GM18870 (cell line): ENCODE data around the gene RND1.
"Not testable (repeated sequence)": the region's sequence is repeated elsewhere in the genome, so short reads cannot be mapped to it uniquely, and the experiment has no call there.

Experiments used
- ATAC-seq: cut with Tn5 transposase; IDR thresholded peaks from one replicate; pipeline ENCODE4 v1.9.1; 2021; ENCODE audit warnings: moderate library complexity; ENCODE audit not compliant: unreplicated experiment

The RND1 gene

DNA sequence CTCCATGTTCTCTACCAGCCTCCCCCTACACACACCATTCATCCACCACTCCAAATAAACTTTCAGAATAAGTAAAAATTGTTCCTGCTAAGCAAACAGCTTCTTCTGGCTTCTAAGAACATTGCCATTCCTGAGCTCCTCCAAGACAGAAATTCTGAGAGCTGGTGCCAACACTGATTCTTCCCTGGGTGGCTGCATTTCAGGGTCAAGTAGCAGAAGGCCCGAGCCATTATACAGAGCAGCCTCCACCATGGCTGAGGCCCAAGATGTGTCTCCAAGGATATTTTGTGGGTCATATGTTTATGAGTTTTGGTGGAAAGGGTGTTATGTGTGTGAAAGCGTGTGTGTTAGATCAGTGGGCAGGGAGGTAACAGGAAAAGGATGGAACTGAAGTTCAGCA, 3.5 kb upstream of the RND1 start:
- ATAC-seq = no peak

DNA sequence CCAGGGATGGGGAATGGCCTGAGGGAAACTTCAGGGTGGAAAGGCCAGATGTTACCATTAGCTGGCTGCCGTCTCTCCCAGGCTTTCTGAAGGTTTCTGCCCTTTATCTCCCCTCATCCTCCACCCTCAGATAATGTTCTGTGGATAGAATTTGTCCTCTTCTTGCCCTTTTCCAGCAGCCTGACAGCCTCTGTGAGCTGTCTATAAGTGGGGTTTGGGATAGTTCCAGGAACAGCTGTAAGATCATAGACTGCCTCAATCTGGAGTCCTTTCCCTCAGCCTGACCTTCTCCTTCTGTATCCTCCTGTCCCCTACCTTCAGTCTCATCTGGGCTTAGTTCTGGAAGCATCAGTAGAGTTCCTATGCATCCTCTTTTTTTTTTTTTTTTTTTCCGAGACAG, 2.8 kb upstream of the RND1 start:
- ATAC-seq = no peak

DNA sequence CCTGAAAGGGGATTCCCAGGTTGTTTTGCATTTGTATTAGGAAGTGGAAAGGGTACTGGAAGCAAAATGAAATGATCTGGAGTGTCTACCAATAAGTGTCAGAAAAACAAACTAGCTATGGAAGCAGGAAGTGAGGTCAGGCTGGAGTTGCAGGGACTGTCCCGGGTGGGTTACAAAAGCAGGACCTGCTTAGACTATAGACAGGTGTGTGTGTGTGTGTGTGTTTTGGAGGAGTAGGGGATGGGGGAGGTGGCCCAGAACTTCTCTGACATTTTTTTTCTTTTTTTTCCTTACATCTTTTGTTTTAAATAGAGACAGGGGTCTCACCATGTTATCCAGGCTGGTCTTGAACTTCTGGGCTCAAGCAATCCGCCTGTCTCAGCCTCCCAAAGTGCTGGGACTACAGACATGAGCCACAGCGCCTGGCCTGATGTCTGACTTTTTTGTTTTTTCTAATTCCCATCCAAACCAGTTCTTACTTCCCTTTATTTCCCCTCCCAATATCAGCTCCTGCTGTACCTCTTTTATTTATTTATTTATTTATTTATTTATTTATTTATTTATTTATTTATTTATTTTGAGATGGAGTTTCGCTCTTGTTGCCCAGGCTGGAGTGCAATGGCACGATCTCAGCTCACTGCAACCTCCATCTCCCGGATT, 512 bp upstream of the RND1 start:
- peak; percentile 48 for ATAC-seq

DNA sequence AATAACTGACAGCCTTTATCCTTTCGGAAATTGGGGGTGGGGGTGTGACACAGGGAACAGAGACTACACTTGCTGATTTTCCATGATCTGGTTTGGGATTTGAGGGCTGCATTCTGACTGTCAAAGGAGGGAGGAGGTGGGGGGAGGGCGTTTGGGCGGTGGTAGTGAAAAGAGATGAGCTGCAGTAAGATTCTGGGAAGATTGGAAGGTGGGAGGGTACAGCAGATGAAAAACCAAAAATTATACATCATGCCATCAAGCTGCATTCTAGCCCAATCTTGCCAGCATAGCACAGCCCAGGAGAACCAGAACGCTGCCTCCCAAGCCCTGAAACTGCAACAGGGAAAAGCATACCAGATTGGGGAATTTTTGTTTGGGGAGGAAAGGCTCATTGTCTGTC, 2.4 kb downstream of the RND1 start:
- no peak for ATAC-seq

DNA sequence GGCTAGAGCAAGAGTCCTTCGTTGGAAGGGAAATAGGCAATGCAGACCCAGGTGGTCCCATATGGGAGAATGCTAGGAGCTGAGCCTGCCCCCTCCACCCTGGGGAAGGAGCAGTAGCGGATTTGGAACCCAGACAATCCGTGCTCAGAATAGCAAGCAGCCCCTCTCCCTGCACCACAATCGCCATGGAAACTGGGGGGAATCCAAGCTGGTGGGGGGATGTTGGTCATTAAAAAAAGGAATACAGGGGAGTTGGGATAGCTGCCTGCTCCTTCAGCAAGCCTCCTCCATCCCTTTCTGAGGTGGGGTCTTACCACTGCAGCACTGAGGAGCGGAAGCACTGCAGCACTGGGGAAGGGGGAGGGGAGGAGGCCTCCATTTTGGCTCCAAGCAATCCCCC, 2.9 kb downstream of the RND1 start:
- ATAC-seq = no peak

DNA sequence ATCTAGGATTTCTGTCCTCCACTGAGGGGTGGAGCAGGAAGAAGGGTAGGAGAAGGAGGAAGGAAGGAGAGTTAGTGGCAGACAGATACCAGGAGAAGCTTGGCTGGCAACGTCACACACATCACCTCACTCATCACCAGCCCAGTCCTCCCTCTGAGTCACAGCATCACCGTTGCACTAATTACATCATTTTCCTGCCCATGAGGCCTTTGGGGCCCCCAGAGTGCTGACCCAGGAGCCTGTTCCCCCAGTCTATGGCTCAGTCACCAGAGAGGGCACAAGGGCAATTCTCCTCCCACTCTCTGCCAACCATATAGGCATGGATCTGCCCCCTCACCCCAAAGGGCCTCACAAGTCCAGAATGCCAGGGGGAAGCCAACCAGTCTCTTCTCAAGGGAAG, 4.6 kb downstream of the RND1 start:
- no peak for ATAC-seq

DNA sequence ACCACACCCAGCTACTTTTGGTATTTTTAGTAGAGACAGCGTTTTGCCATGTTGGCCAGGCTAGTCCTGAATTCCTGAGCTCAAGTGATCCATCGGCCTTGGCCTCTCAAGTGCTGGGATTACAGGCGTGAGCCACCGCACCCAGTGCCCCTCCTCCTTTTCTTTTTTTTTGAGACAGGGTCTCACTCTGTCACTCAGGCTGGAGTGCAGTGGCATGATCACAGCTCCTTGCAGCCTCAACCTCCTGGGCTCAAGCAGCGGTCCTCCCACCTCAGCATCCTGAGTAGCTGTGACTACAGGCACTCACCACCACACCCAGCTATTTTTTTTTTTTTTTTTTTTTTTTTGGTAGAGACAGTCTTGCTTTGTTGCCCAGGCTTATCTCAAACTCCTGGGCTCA, 5.4 kb downstream of the RND1 start:
- ATAC-seq = not testable (repeated sequence)

DNA sequence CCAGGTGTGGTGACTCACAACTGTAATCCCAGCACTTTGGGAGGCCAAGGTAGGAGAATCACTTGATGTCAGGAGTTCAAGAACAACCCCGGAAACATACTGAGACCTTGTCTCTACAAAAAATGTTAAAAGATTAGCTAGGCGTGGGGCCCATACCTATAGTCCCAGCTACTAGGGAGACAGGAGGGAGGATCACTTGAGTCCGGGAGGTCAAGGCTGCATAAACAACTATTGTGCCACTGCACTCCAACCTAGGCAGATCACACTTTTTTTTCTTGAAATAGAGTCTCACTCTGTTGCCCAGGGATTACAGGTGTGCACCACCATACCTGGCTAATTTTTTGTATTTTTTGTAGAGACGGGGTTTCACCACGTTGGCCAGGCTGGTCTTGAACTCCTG, 6.1 kb downstream of the RND1 start:
- ATAC-seq = no peak

DNA sequence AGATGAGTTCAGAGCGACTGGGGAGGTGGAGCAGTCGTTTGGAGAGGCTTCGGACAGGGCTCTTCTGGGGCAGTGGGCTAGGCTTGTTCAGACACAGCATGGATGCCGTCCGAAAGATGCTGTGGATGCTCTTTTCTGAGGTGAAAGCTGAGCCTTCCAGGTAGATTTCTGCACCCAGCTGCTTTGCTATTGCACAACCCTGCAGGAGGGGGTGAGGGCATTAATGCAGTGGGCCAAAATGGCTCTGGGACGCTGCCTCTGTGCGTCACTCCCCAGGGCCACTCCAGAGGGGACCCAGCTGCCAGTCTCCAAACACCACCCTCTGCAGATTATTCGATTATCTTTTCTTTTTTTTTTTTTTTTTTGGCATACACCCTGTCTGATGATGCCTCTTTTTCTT, 7.6 kb downstream of the RND1 start:
- no peak for ATAC-seq

DNA sequence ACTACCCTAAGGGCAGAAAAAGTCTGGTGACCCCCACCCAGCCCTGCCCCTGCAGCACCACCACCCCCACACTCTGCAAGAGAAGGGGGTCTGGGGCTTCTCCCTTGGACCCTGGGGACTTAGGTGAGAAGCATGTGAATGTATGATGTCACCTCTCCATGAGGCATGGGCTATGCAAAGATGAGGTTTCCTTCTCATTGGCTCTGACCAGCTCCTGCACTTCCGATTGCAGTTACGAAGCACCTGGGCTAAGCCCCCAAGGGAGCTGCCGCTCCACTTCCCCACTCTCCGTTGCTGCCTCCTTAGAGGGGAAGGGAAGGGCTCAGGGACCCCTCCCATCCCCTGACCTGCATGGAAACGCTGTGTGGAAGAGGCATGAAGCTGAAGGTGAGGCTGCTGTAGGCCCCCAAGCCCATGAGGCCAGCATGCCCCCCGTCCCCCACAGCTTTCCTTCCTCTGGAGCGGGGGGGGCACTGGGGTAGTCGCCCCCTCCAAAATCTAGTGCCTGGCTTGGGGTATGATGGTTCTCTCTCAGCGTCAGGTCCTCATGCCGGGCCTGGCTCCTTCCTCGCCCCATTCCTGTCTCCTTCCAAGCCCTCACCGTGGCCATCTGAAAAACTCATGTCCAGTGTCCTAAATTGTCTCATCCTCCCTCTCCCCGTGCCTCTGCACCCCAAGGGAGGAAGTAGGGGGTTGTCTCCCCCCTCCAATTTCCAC, 8.2 kb downstream of the RND1 start:
- no peak for ATAC-seq

DNA sequence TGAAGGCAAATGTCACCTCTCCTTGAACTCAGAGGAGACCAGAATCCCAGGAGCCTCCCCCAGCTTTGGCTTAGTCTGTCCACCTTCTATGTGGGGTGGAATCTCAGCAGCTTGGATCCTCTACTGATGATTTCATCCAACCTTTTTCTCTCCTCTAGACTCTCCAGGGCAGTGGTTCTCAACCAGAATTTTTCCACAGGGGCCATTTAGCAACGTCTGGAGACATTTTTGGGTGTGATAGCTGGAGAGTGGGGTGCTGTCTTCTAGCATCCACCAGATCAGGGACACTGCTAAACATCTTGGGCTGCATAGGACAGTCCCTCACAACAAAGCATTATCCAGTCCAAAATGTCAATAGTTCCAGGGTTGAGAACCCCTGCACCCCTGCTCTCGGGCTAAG, 9.3 kb downstream of the RND1 start:
- no peak for ATAC-seq

DNA sequence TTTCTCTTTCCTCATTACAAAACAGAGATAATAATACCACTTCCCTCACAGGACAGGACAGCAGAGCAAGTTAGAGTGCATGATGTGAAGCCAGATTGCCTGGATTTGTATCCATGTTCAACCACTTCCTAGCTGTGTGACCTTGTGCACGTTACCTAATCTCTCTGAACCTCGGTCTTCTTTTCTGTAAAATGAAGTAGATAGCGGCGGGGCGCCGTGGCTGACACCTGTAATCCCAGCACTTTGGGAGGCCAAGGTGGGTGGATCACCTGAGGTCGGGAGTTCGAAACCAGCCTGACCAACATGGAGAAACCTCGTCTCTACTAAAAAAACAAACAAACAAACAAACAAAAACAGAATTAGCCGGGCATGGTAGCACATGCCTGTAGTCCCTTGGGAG, 10.7 kb downstream of the RND1 start:
- ATAC-seq = not testable (repeated sequence)

DNA sequence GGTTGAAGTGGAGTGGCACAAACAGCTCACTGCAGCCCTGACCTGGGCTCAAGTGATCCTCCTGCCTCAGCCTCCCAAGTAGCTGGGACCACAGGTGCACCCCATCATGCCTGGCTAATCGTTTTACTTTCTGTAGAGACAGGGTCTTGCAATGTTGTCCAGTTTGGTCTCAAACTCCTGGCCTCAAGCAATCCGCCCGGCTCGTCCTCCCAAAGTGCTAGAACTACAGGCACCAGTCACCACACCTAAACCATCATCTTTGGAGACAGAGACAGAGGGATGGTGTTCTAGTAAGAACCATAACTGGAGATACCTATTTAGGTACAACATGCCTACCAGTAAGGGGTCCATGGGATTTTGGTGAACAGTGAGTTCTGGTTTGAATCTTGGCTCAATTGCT, 11.2 kb downstream of the RND1 start:
- no peak for ATAC-seq

DNA sequence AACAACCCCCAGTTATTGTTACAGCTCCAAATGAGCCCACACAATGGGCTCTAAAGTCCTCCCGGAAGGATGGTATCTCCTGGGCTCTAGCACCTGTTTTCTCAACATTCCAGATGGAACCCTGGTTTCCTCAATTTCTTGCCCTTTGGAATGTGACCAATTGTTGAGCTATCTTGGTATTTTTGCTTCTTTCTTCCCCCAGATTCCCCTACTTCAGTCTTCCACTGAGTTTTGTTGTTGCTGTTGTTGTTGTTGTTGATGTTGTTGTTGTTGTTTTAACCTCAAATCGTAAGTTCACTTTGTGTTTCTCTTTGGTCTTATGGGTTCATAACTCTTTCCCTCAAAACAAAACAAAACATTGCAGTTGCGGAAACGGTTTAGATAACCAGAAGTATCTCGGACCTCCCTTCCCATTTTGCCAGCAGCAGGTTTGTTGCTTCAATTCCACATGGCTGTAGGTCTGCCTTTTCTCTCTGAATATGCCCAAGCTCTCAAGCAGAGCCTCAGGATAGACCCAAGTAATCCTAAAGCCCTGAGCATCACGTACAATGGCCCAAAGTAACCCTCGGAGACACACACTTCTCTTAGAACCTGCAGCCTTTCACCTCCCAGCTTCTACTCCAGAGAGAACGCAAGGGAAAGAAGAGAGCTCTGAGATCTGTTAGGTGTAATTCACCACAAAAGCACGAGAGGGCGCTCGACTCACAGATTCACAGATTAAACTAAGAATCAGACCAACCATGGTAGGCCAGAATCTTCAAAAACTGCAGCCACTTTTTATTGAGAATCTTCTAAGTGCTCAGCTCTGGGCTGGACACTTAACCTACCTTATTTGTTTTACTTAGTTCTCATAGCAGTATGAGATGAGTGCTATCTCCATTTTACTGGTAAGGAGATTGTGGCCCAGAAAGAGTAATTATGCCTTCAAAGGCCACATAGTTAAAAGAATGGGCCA, 12.7 kb downstream of the RND1 start:
- peak; percentile 46 for ATAC-seq

DNA sequence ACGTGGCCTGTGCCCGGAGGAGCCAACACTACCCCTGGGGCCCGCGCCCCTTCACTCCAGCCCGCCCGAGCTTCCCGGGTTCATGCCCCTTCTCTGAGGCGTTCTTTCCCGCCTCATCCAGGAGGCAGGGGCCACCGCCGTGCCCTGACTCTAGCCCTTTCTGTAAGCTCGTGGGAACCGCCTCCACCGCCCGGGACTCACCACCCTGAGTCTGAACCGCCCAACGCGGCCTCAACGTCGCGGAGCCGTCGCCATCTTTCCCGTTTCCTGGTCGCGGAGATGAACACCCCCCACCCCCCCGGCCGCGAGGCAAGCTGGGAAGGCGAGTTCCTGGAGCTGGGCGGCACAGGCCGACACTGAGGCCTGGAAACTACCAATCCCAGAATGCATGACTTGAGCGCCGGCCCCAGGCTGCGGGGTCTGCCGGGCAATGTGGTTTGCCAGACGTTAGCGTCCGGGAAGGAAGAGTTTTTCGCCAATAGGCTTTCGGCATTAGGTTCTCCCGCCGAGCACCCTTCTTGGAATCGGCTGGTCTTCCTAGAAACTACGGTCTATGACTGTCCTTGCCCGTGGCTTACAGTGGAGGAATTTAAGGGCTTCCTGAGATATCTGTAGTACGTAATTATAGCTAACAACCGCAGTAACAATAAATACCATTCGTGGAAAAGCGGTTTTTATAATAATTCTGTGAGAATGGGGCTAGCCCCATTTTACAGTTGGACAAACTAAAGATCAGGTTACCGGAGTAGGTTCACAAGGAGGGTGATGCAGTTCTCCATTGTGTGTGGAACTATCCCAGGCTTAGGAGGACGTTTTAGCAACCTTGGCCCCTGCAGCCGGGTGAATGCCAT, 13.6 kb downstream of the RND1 start, which contains the start of gene DDX23:
TSS of gene DDX23 (minus strand) at position 281 of the 851 bp plus-strand sequence. CDS start 6,381 bp downstream, outside the sequence.
- peak; percentile 90 for ATAC-seq

DNA sequence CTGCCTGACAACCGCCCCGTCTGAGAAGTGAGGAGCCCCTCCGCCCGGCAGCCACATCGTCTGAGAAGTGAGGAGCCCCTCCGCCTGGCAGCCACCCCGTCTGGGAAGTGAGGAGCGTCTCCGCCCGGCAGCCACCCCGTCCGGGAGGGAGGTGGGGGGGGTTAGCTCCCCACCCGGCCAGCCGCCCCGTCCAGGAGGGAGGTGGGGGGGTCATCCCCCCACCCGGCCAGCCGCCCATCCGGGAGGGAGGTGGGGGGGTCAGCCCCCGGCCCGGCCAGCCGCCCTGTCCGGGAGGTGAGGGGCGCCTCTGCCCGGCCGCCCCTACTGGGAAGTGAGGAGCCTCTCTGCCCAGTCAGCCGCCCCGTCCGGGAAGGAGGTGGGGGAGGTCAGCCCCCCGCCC, 23.6 kb downstream of the RND1 start:
- ATAC-seq = not testable (repeated sequence)

DNA sequence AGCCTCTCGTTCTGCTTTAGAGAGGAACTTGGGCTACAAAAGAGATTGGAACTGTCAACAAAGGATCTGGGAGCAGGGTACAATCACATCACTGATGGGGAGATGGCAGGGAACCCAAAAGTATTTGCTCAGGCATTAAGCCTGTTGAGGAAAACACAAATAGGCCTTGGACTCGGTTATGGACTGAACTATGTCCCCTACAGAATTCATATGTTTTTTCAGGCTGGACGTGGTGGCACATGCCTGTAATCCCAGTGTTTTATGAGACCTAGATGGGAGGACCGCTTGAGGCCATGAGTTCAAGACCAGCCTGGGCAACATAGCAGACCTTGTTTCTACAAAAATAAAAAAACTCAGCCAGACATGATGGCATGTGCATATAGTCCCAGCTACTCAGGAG, 27.6 kb downstream of the RND1 start:
- ATAC-seq = no peak

DNA sequence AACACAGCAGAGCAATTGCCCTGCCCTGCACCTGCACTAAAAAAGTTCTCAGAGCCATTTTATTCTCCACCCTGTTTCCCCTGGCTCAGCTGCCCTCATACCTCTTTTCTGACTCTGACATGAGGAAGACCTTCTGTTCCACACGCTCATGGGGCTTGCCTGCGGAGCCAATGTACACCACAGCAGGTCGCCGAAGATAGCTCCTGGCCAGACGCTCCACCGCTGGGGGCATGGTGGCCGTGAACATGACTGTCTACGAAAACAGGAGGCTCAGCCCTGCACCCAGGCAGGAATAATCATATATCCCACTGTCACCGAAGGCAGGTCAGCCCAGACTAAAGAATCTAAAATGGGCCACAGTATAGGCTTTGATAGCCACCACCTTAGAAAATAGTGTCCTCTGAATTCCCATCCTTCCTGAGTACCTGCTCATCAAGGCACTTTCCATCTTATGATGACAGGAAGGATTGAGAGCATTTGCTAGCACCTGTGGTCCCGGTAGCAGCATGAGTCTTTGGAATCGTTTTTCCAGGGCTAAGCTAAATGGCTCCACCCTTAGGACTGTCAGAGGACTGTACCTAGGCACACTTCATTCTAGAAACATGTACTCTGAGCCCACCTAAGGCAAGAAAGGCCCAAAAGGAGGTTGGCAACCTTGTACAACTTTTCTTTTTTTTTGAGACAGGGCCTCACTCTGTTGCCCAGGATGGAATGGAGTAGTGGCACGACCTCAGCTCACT, 33.2 kb downstream of the RND1 start:
- no peak for ATAC-seq

DNA sequence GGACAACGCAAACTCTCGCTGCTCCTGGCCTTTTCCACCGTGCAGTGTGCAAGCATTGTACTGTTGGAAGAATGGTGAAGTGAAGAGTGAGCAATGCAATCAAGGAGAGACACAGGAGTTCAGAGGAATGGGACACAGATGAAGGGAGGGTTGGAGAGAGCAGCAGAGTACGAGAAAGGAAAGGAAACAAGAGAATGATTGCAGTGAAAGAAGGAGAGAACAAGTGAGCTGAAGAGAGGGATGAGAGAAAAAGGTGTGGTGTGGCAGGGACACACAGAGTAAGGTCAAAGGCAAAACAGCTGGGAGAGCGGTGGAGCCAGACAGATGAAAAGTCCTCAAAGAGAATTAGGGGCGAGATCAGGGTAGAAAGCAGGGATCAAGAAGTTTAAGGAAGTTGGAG, 34.4 kb downstream of the RND1 start:
- no peak for ATAC-seq
